GM12801 (cell line): ENCODE measurements around the gene PRAMEF18.
"Not testable (repeated sequence)": the region's sequence is repeated elsewhere in the genome, so short reads cannot be mapped to it uniquely, and the experiment has no call there.

ENCODE experiments used
- TF ChIP-seq, protein P1 (sequence below): IDR thresholded peaks from one replicate; pipeline ENCODE4 v1.5.1; 2011; ENCODE audit warnings: control low read depth; ENCODE audit not compliant: insufficient read length; ENCODE audit errors: extremely low read depth

Gene PRAMEF18, protein sequence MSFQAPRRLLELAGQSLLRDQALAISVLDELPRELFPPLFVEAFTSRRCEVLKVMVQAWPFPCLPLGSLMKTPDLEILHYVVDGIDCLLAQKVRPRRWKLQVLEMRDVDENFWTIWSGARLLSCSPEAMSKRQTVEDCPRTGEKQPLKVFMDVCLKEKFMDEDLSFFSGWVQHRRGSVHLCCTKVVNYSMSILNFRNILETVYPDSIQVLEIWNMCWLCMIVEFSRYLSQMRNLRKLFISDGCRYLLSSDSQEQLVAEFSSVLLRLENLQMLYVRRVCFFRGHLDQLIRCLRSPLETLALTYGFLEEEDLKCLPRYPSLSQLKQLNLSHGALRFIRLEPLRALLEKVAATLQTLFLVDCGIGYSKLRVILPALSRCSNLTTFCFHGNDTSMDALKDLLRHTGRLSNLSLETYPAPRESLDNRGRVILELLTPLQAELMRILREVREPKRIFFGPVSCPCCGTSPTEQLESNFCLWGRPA

DNA sequence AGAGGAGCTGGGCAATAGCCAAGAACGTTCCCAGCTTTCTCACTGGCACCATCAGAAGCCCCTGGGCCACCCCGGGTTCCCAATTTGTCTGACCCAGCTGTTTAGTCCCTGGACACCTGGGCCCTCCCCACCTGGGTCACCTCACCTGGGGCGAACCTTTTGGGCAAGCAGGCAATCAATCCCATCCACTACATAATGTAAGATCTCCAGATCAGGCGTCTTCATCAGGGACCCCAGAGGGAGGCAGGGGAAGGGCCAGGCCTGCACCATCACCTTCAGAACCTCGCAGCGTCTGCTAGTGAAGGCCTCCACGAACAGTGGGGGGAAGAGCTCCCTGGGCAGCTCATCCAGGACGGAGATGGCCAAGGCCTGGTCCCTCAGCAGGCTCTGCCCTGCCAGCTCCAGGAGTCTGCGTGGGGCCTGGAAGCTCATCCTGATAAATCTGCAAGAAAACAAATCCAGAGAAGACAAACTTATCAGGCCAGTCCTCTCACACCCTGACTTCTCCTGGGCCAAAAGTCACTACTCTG, at the start of gene PRAMEF18:
PRAMEF18 (minus strand) TSS at position 480 of the 530 bp plus-strand sequence; CDS start at position 432, 48 bp downstream.
- TF ChIP-seq, protein P1, sequence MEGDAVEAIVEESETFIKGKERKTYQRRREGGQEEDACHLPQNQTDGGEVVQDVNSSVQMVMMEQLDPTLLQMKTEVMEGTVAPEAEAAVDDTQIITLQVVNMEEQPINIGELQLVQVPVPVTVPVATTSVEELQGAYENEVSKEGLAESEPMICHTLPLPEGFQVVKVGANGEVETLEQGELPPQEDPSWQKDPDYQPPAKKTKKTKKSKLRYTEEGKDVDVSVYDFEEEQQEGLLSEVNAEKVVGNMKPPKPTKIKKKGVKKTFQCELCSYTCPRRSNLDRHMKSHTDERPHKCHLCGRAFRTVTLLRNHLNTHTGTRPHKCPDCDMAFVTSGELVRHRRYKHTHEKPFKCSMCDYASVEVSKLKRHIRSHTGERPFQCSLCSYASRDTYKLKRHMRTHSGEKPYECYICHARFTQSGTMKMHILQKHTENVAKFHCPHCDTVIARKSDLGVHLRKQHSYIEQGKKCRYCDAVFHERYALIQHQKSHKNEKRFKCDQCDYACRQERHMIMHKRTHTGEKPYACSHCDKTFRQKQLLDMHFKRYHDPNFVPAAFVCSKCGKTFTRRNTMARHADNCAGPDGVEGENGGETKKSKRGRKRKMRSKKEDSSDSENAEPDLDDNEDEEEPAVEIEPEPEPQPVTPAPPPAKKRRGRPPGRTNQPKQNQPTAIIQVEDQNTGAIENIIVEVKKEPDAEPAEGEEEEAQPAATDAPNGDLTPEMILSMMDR = not testable (repeated sequence)

GRCh38 chr1:13253898-13254297, 27.9 kb upstream of the PRAMEF18 start, which contains the start of gene PRAMEF5:
Gene PRAMEF5, plus strand, starts transcription at chr1:13254198. Its CDS starts 5,071 bp downstream, at chr1:13259269.
- TF ChIP-seq, protein P1 = not testable (repeated sequence)

- TF ChIP-seq, protein P1 = no peak
Measured at GRCh38 chr1:13228343-13228781, 2.4 kb upstream of the PRAMEF18 start.

DNA sequence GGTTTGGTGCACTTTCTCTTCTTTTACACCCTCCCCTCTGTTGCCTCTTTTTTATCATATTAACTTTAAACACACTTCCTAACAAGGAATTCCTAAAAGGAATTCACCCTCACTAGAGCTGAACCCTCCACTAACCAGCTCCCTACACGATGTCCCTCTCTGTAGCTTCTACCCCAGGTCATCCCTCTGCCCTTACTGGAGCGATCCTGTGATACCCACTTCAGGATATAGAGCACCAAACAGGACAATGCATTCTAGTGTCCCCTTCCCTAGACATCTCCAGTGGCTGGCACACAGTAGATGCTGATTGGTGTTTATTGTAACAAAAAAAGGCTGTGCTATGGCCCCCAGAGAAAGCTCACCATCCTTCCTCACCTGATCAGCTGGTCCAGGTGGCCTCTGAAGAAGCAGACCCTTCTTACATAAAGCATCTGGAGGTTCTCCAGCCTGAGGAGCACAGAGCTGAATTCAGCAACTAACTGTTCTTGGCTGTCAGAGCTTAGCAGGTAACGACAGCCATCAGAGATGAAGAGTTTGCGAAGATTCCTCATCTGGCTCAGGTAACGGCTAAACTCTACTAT, 1.4 kb downstream of the PRAMEF18 start:
- TF ChIP-seq, protein P1 = no peak

DNA sequence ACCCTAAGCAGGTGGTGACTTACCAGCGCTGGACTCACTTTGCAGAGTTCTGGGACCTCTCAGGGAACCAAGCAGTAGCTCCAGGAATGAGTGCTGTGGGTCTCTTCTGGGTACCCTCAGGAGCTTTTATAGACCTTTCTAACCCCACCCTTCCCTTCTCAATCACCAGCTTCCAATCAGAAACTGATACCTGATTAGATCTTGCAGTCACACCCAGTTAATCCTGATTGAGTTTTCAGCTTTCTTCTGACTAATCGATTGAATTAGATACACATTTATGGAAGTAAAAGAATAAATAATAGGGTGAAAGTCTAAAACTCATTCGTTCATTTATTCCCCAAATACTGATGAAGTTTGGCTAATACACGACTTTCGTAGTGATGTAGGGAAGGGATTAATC, 24.6 kb downstream of the PRAMEF18 start, which contains the start of gene PRAMEF13:
PRAMEF13 (minus strand) TSS at position 101 of the 400 bp plus-strand sequence. CDS start 1,820 bp downstream, outside the sequence.
- TF ChIP-seq, protein P1 = not testable (repeated sequence)
